ENCODE data around the gene HSPA14.
"Not testable (repeated sequence)": the region's sequence is repeated elsewhere in the genome, so short reads cannot be mapped to it uniquely, and the experiment has no call there.

DNA sequence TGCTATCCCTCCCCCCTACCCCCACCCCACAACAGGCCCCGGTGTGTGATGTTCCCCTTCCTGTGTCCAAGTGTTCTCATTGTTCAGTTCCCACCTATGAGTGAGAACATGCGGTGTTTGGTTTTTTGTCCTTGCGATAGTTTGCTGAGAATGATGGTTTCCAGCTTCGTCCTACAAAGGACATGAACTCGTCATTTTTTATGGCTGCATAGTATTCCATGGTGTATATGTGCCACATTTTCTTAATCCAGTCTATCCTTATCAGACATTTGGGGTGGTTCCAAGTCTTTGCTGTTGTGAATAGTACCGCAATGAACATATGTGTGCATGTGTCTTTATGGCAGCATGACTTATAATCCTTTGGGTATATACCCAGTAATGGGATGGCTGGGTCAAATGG lies 26.4 kb downstream of the HSPA14 start:
- TF ChIP-seq, protein P1, sequence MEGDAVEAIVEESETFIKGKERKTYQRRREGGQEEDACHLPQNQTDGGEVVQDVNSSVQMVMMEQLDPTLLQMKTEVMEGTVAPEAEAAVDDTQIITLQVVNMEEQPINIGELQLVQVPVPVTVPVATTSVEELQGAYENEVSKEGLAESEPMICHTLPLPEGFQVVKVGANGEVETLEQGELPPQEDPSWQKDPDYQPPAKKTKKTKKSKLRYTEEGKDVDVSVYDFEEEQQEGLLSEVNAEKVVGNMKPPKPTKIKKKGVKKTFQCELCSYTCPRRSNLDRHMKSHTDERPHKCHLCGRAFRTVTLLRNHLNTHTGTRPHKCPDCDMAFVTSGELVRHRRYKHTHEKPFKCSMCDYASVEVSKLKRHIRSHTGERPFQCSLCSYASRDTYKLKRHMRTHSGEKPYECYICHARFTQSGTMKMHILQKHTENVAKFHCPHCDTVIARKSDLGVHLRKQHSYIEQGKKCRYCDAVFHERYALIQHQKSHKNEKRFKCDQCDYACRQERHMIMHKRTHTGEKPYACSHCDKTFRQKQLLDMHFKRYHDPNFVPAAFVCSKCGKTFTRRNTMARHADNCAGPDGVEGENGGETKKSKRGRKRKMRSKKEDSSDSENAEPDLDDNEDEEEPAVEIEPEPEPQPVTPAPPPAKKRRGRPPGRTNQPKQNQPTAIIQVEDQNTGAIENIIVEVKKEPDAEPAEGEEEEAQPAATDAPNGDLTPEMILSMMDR (IDR thresholded peaks at IDR 0.05; ENCODE audit: low read depth, low read length, poor library complexity, severe bottlenecking) = not testable (repeated sequence)
- not testable (repeated sequence) for TF ChIP-seq EZH2phosphoT487 (IDR thresholded peaks at IDR 0.05; ENCODE audit: borderline replicate concordance, low read length)
